GM10266 (cell line): Measurements from ENCODE around the gene ZNF784.

Source experiments
- DNase-seq: peaks from one replicate; pipeline ENCODE4 v3.0.0; 2012; ENCODE audit errors: extremely low spot score
- CTCF ChIP-seq: IDR thresholded peaks from 2 replicates; pipeline ENCODE4 v1.5.1; 2012; ENCODE audit warnings: mild to moderate bottlenecking, low read depth; ENCODE audit not compliant: control insufficient read depth, insufficient read depth; ENCODE audit errors: missing control alignments

Gene ZNF784

DNA sequence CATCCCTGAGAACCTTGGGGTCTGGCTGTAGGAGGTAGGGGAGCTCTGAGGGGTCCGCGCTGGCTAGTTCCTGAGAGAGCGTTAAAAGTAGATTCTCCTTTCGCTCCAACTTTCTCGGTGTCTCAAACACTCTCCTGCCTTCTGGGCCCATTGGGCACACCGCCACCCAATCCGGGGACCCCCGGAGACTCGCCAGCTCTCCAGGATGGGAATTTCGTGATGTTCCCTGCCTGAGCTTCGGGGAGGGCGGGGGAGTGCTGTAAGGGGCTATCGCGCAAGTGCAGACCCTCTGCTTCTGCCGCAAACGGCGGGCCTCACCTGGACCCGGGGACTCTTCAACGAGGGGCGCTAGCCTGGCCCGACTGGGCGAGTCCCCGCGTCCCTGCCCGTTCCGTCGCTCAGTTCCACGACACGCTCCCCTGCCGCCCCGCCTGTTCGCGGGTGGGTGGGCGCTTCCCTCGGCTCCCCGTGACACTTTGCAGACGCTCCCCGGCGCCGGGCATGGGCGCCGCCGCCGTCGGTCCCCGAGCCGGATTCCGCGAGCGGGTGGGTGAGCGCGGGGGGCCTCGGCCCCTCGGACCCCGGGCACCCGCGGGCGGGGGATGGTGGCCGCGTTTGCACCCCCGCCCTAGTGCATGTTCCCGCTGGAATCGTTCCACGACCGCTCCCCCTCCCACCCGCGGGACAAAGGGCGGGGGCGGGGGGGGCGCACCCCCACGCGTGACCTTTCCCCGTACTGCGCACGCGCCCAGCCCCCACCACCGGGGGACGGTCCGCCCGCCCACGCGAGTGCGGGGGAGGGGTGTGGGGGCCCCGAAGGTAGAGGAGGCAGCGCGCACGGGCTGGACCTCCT, 23.6 kb upstream of the ZNF784 start, which contains the start of gene CCDC106:
Gene CCDC106 (plus strand): TSS at position 481 of the 853 bp plus-strand sequence. CDS start 835 bp downstream, outside the sequence.
- DNase-seq, result peak; percentile 71
- TF ChIP-seq CTCF, result no peak

- DNase-seq, result no peak
- no peak for TF ChIP-seq CTCF
These were observed 22.7 kb upstream of the ZNF784 start for GRCh38 chr19:55646889-55647731.

DNA sequence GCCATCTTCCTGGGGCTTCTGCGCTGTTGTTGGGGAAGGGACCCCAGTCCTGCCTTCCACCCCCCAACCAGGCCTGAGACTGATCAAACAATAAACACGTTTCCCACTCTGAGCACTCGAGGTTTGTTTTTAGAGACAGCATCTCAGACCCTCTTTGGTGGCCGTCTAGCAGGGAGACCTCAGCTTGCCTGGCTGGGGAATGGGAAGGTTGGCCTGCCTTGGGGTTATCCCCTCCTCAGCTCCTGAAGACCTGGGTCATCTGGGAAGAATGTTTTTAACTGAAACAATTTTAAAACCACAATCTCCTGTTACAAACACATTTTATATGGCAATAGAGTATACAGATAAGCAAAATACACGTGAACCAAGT, 21.1 kb upstream of the ZNF784 start:
- TF ChIP-seq CTCF, result no peak
- no peak for DNase-seq

GRCh38 chr19:55644842-55645511, 20.6 kb upstream of the ZNF784 start:
- DNase-seq, result no peak
- TF ChIP-seq CTCF, result no peak

DNA sequence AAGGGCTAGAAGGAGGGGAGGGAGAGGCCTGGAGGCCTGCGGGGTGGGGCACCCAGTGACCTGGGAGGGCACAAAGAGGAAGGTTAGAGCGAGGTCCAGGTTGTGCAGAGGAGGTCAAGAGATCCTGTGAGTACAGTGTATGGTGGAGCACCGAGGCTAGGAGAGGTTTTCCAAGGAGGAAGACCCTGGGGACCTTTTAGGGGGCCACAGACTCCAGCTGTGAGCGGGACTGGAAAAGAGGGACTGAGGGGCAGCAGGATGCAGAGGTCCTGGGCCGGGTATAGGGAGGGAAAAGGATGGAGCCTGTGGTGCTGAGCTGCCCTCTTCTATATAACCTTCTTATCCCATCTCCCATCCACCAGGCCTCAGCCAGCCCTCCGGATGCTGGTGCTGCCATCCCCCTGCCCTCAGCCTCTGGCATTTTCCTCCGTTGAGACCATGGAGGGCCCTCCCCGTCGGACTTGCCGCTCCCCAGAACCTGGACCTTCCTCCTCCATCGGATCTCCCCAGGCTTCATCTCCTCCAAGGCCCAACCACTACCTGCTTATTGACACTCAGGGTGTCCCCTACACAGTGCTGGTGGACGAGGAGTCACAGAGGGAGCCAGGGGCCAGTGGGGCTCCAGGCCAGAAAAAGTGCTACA, 19.9 kb upstream of the ZNF784 start:
- no peak for DNase-seq
- no peak for TF ChIP-seq CTCF

DNA sequence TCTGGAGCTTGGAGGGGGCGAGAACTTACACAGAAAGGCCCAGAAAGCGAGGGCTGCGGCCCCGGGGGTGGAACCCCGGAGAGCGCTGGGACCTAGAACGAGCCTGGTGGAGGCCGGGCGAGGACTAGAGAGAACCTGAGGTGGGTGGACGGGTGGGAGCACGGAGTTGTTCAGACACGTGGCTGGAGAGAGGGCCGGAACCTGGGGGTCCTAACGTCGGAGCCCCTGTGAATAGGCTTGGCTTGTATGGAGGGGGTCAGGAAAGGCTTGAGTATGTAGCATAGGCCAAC, 19.5 kb upstream of the ZNF784 start:
- no peak for TF ChIP-seq CTCF
- DNase-seq, result no peak
